Sigmoid colon (tissue), 4 donors: Measurements from ENCODE around the gene SLC50A1.

ENCODE experiments used
- EP300 ChIP-seq, 4 donors: sonication (generic); formaldehyde crosslinking; IDR thresholded peaks; one replicate each; pipeline ENCODE4 v1.6.1; 2017; ENCODE audit warnings: antibody characterized with exemption in 4 of 4
- POLR2A ChIP-seq, 2 donors: fragments of 450-650 bp; IDR thresholded peaks; one replicate each; pipeline ENCODE4 v1.6.1; 2016; ENCODE audit warnings: antibody characterized with exemption in 2 of 2, mild to moderate bottlenecking in 2 of 2, moderate library complexity in 2 of 2
- POLR2AphosphoS5 ChIP-seq, 4 donors: sonication (generic); formaldehyde crosslinking; IDR thresholded peaks; one replicate each; pipeline ENCODE4 v1.6.1; 2017; ENCODE audit warnings: antibody characterized with exemption in 4 of 4
- TF ChIP-seq, protein P1 (sequence below), 4 experiments: fragments of 450-650 bp in 3 of 4; fragments of 200-600 bp in 1 of 4; IDR thresholded peaks; one replicate each; pipeline ENCODE4 v1.5.1; 2016 to 2019; ENCODE audit warnings: antibody characterized with exemption in 4 of 4, mild to moderate bottlenecking in 3 of 4, moderate library complexity in 2 of 4

DNA sequence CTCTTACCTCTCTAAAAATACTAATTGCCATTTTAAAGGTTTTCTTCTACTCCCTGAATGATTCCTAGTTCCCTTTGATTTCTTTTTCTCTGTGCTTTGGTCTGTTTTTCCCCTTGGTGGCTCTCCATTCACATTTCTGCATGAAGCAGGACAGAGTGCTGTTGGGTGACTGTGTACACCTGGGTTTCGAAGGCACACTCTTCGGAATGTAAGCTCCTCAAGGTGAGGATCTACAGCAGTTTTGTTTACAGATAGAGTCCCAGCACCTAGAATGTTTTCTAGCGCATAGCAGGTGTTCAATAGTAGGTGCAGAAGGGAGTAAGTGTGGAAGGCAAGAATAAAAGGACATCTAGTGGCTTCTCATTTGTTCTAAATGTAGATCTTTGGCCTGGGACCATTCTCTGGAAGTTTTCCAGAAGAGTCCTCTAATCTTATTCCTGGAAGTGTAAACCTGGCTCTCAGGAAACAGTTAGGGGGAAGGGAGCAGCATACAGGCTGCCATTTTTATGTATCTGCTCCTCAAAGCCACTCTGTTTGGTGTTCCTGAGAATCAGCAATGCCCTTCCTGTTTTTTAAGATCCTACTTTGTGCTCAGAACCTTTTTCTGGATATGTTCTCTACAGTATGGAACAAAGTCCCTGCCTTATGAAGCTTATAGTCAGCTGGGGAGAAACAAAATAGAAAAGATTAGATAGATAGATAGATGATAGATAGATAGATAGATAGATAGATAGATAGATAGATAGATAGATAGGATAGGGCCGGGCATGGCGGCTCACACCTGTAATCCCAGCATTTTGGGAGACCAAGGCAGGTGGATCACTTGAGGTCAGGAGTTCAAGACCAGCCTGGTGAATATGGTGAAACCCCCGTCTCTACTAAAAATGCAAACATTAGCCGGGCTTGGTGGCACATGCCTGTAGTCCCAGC is 30.8 kb upstream of the SLC50A1 start:
- TF ChIP-seq, protein P1, sequence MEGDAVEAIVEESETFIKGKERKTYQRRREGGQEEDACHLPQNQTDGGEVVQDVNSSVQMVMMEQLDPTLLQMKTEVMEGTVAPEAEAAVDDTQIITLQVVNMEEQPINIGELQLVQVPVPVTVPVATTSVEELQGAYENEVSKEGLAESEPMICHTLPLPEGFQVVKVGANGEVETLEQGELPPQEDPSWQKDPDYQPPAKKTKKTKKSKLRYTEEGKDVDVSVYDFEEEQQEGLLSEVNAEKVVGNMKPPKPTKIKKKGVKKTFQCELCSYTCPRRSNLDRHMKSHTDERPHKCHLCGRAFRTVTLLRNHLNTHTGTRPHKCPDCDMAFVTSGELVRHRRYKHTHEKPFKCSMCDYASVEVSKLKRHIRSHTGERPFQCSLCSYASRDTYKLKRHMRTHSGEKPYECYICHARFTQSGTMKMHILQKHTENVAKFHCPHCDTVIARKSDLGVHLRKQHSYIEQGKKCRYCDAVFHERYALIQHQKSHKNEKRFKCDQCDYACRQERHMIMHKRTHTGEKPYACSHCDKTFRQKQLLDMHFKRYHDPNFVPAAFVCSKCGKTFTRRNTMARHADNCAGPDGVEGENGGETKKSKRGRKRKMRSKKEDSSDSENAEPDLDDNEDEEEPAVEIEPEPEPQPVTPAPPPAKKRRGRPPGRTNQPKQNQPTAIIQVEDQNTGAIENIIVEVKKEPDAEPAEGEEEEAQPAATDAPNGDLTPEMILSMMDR (IDR thresholded peaks at IDR 0.05) = no peak
- TF ChIP-seq POLR2AphosphoS5 (IDR thresholded peaks at IDR 0.05) (no peak), POLR2A (IDR thresholded peaks at IDR 0.05) (no peak), EP300 (IDR thresholded peaks at IDR 0.05) (no peak)
